VCaP (cell line): ENCODE measurements around the gene SEMG2.

Experiments used
- H3K27ac ChIP-seq: fragments of 450-650 bp; 2 replicates; pipeline ENCODE4 v1.5.1; 2017
- TF ChIP-seq, protein P1 (sequence below): fragments of 450-650 bp; conservative IDR thresholded peaks from 2 replicates; pipeline ENCODE4 v1.5.1; 2017; ENCODE audit warnings: mild to moderate bottlenecking, moderate library complexity

SEMG2 gene

GRCh38 chr20:45221076-45221475 is at the start of gene SEMG2:
SEMG2 (plus strand) TSS chr20:45221373; CDS start chr20:45221390, 17 bp downstream.
- TF ChIP-seq, protein P1, sequence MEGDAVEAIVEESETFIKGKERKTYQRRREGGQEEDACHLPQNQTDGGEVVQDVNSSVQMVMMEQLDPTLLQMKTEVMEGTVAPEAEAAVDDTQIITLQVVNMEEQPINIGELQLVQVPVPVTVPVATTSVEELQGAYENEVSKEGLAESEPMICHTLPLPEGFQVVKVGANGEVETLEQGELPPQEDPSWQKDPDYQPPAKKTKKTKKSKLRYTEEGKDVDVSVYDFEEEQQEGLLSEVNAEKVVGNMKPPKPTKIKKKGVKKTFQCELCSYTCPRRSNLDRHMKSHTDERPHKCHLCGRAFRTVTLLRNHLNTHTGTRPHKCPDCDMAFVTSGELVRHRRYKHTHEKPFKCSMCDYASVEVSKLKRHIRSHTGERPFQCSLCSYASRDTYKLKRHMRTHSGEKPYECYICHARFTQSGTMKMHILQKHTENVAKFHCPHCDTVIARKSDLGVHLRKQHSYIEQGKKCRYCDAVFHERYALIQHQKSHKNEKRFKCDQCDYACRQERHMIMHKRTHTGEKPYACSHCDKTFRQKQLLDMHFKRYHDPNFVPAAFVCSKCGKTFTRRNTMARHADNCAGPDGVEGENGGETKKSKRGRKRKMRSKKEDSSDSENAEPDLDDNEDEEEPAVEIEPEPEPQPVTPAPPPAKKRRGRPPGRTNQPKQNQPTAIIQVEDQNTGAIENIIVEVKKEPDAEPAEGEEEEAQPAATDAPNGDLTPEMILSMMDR, result no peak
- peak within 1 kb of the TSS; percentile 99 for H3K27ac ChIP-seq

GRCh38 chr20:45173522-45173921 is 47.7 kb upstream of the SEMG2 start:
- no peak overlapping the region for H3K27ac ChIP-seq
- TF ChIP-seq, protein P1, result no peak

DNA sequence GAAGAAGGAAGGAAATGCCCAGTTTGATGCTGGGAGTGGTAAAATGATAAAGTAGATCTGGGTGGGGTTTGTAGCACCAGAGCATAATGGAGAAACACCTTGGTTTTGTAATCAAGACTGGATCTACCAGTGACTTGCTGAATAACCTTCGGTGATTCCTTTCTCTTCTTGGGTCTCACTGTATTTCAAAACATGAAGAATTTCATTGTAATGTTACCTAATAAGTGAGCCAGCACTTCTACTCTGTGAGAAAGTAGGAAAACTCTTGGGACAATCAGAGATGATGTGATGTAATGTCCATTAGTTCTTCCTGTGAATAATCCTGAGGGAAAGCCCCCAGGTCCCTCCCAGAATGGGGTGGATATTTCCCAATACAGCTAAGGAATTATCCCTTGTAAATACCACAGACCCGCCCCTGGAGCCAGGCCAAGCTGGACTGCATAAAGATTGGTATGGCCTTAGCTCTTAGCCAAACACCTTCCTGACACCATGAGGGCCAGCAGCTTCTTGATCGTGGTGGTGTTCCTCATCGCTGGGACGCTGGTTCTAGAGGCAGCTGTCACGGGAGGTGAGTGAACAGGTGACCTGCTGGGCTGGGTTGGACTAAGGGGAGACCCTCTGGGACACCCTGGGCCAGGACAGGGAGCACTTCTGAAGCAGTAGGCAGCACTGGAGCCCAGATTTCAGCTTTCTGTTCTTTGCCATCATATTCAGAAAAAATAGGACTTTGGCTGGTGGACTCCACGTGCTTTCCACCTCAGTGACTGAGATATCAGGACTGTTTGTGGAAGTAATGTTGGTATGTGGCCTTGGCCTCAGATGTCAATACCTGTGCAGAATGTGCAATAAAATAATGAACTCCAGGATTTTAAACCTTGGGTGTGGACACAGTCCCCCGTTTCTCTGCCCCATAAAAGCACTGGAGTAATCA is 46.5 kb upstream of the SEMG2 start, which contains the start of gene PI3:
Gene PI3 (plus strand): TSS at position 469 of the 931 bp plus-strand sequence. CDS start 21 bp downstream, at position 490.
- TF ChIP-seq, protein P1, result no peak
- no peak within 1 kb of the TSS for H3K27ac ChIP-seq

- no peak overlapping the region for H3K27ac ChIP-seq
- TF ChIP-seq, protein P1, result no peak
These were observed 44.5 kb upstream of the SEMG2 start for GRCh38 chr20:45176526-45177267.

DNA sequence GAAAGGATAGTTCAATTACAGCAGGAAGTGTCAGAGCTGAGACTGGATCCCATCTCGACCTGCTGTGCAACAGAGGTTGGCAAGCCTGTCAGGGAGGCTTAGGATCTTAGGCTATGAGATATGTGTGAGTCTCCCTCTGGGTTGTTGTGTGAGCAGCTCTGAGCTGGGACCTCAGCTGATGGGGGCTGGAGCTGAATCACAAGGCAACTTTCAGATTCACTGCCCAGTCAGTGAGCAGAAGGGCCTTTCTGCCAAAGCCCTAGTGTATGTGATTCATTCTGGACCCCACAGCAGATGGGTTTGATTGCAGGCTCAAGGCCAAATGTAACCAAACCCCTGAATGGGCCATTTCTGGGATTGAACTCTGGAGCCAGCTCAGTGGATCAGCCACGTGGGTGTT is 42.0 kb upstream of the SEMG2 start:
- no peak overlapping the region for H3K27ac ChIP-seq
- TF ChIP-seq, protein P1, result no peak

DNA sequence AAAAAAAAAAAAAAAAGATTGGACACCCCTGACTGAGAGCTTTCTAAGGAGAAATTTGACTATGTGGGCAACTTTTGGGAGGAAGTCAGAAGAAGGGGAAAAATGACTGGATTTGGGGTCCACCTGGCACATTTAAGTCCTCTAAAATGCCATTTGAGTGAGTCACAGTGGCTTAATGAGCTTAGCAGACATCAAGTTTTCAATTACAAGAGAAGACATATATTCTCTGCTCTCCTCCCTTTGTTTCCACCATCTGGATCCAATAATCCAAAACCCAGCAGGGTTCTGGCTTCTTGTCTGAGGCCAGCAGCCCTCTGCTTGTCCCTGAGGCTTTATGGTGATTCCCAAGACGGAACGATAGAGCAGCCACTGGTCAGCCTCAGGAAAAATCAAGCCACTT is 39.5 kb upstream of the SEMG2 start:
- no peak overlapping the region for H3K27ac ChIP-seq
- TF ChIP-seq, protein P1, result no peak

DNA sequence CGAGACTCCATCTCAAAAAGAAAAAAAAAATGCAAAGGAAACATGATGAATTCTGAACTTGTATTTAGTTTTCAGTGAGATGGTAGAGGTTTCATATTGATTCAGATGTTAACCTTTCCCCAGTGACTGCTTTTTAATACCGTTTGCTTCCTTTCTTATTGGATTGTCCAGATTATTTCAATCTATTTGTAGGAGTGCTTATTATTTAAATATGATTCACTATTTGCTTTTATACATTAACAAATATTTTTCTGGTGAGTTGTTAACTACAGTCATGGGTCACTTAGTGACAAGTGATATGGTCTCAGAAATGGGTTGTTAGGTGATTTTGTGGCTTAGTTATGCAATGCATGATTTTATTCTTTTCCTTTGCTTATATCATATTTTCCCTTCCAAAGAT is 38.1 kb upstream of the SEMG2 start:
- no peak overlapping the region for H3K27ac ChIP-seq
- TF ChIP-seq, protein P1, result no peak
